DND-41 (cell line): ENCODE measurements around the gene PTGES3.

ENCODE experiments used
- ATAC-seq: fragments of 200-7000 bp; cut with Tn5 transposase; 3 replicates; pipeline ENCODE4 v1.9.1; 2021; ENCODE audit warnings: low read depth; ENCODE audit not compliant: insufficient read depth
- DNase-seq: peaks from one replicate; pipeline ENCODE4 v3.0.0-alpha.2; 2020
- H2AFZ ChIP-seq: 2 replicates; pipeline ENCODE4 v1.6.0; 2012; ENCODE audit warnings: low read depth, low read length
- H3K27ac ChIP-seq: 2 replicates; pipeline ENCODE4 v1.5.1; 2012; ENCODE audit warnings: low read length, inconsistent platforms
- H3K27me3 ChIP-seq: fragments of 200-600 bp; sonication (generic); 2 replicates; pipeline ENCODE4 v1.6.0; 2012; ENCODE audit warnings: low read length, mild to moderate bottlenecking, inconsistent platforms; ENCODE audit not compliant: insufficient read depth, poor library complexity
- H3K36me3 ChIP-seq: 2 replicates; pipeline ENCODE4 v1.5.1; 2012; ENCODE audit warnings: low read length, inconsistent platforms; ENCODE audit not compliant: insufficient read depth
- H3K4me1 ChIP-seq: 2 replicates; pipeline ENCODE4 v1.5.1; 2012; ENCODE audit warnings: mild to moderate bottlenecking, low read length; ENCODE audit not compliant: insufficient read depth
- H3K4me2 ChIP-seq: 2 replicates; pipeline ENCODE4 v1.6.0; 2012; ENCODE audit warnings: mild to moderate bottlenecking, moderate library complexity, low read length, inconsistent platforms; ENCODE audit not compliant: insufficient read depth
- H3K4me3 ChIP-seq, 2 experiments: fragments of 200-600 bp in 1 of 2; shearing (Covaris generic) in 1 of 2; 2 replicates each; pipeline ENCODE4 v1.5.1; 2012 to 2016; ENCODE audit warnings: inconsistent platforms in 2 of 2, low read length in 2 of 2, mild to moderate bottlenecking in 2 of 2, low read depth in 1 of 2, moderate library complexity in 1 of 2
- H3K79me2 ChIP-seq: 2 replicates; pipeline ENCODE4 v1.6.0; 2012; ENCODE audit warnings: low read length, inconsistent platforms; ENCODE audit not compliant: insufficient read depth
- H3K9ac ChIP-seq: 2 replicates; pipeline ENCODE4 v1.6.0; 2012; ENCODE audit warnings: low read depth, mild to moderate bottlenecking, inconsistent platforms, low read length, moderate library complexity
- H3K9me3 ChIP-seq: 2 replicates; pipeline ENCODE4 v1.5.1; 2012; ENCODE audit warnings: low read length, moderate library complexity, mild to moderate bottlenecking, inconsistent platforms; ENCODE audit not compliant: insufficient read depth, severe bottlenecking
- H4K20me1 ChIP-seq: 2 replicates; pipeline ENCODE4 v1.6.0; 2012; ENCODE audit warnings: low read length; ENCODE audit not compliant: insufficient read depth
- EZH2 ChIP-seq: IDR thresholded peaks from 3 replicates; pipeline ENCODE4 v1.6.1; 2012; ENCODE audit warnings: borderline replicate concordance, low read depth, mild to moderate bottlenecking, moderate library complexity, low read length, inconsistent platforms; ENCODE audit not compliant: severe bottlenecking
- TF ChIP-seq, protein P1 (sequence below): IDR thresholded peaks from 2 replicates; pipeline ENCODE4 v1.5.1; 2012; ENCODE audit warnings: borderline replicate concordance, low read length, moderate library complexity, mild to moderate bottlenecking; ENCODE audit not compliant: poor library complexity, severe bottlenecking; ENCODE audit errors: extremely low read depth

PTGES3 gene

DNA sequence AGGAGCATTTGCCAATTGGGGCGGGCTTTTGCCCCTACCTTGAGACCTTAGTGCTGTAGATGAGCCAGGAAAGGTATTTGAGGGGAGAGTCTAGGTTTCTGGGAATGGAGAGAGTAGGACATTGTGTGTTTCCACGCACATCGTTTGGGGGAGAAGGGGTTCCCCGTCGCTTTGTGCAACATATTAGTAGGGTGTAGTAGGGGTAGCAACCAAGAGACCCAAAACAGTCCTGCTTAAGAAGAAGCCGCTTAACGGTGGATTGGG is 694 bp upstream of the PTGES3 start:
- TF ChIP-seq, protein P1, sequence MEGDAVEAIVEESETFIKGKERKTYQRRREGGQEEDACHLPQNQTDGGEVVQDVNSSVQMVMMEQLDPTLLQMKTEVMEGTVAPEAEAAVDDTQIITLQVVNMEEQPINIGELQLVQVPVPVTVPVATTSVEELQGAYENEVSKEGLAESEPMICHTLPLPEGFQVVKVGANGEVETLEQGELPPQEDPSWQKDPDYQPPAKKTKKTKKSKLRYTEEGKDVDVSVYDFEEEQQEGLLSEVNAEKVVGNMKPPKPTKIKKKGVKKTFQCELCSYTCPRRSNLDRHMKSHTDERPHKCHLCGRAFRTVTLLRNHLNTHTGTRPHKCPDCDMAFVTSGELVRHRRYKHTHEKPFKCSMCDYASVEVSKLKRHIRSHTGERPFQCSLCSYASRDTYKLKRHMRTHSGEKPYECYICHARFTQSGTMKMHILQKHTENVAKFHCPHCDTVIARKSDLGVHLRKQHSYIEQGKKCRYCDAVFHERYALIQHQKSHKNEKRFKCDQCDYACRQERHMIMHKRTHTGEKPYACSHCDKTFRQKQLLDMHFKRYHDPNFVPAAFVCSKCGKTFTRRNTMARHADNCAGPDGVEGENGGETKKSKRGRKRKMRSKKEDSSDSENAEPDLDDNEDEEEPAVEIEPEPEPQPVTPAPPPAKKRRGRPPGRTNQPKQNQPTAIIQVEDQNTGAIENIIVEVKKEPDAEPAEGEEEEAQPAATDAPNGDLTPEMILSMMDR: no peak
- no peak for TF ChIP-seq EZH2
- Histone ChIP-seq H3K9ac (peak overlapping the region; percentile 90), H3K36me3 (peaks cover 33% of the 10 kb centered on the region), H3K4me1 (peaks cover 40% of the 10 kb centered on the region), H3K4me2 (peak overlapping the region; percentile 78), H2AFZ (peak overlapping the region; percentile 92), H3K79me2 (peaks cover 51% of the 10 kb centered on the region), H3K9me3 (no peaks in the 10 kb centered on the region), H3K27ac (peak overlapping the region; percentile 97), H3K4me3 (peak overlapping the region; percentile 40 to 63), H3K27me3 (no peaks in the 10 kb centered on the region), H4K20me1 (peaks cover 30% of the 10 kb centered on the region)
- ATAC-seq (no peak), DNase-seq (no peak)

DNA sequence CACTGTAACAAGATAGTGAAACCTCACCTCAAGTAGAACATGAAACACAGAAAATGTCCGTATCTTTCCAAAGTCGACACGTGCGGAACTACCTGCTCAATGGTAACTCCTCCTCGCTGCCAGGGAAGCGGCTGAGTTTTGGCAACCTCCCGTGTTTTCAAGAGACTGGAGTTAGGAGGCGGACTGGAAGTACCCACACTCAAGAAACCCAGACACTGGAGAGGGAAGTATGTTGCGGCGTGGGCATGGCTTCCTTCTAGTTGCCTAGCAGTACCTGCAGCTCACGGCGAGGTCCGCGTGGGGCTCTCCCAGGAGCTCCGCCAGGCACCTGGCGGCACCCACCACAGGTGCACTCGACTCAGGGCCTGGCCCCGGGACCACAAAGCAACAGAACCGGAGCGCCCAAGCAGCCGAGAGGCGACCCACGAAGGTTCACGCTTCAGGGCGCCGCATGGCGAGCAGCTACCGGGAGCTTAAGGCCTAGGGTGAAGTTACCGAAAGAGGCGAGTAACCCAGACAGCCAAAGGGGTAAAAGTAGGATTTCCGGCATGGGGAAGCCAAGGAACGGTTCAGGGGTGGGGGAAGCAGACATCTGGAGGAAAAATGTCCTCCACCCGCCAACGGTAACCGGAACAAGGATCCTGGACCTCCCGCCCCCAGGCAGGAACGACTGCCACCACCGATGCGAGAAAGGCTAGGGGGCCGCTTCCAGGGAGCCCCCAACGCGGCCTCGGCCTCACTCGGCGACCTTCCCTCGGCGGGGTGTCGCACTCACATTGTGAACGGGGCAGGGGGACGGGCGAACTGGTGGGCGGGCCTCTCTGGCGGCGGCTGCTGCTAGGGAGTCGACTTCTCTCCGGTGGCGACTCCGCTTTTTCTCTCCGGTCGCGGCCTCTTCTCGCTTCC is 608 bp downstream of the PTGES3 start:
- H2AFZ ChIP-seq: peak overlapping the region; percentile 41
- peaks cover 63% of the 10 kb centered on the region for H3K79me2 ChIP-seq
- peak overlapping the region; percentile 90 for H3K9ac ChIP-seq
- DNase-seq (peak; percentile 57), ATAC-seq (peak; percentile 45; the same call in 2 of the 3 replicates)
- H3K9me3 ChIP-seq: no peaks in the 10 kb centered on the region
- H3K36me3 ChIP-seq: peaks cover 41% of the 10 kb centered on the region
- peak overlapping the region; percentile 75 for H3K4me2 ChIP-seq
- peaks cover 51% of the 10 kb centered on the region for H3K4me1 ChIP-seq
- H3K27ac ChIP-seq: peak overlapping the region; percentile 92
- H3K27me3 ChIP-seq: no peaks in the 10 kb centered on the region
- H3K4me3 ChIP-seq: peak overlapping the region; percentile 60 to 71
- TF ChIP-seq EZH2: no peak
- TF ChIP-seq, protein P1: no peak
- H4K20me1 ChIP-seq: peaks cover 42% of the 10 kb centered on the region

- H3K4me3 ChIP-seq: peak overlapping the region; percentile 16 to 71; a peak in 3 of 4 replicates
- H3K4me2 ChIP-seq: peak overlapping the region; percentile 75
- TF ChIP-seq, protein P1: no peak
- TF ChIP-seq EZH2: no peak
Observed at GRCh38 chr12:56684745-56685359, 3.2 kb downstream of the PTGES3 start.

More at GRCh38 chr12:56684745-56685359, 3.2 kb downstream of the PTGES3 start:
- Histone ChIP-seq H3K9me3 (no peaks in the 10 kb centered on the region), H3K36me3 (peaks cover 64% of the 10 kb centered on the region), H3K79me2 (peaks cover 89% of the 10 kb centered on the region), H2AFZ (no peak overlapping the region), H4K20me1 (peaks cover 66% of the 10 kb centered on the region), H3K27me3 (no peaks in the 10 kb centered on the region), H3K9ac (peak overlapping the region; percentile 90), H3K27ac (peak overlapping the region; percentile 37; the same call in 1 of the 2 replicates), H3K4me1 (peaks cover 74% of the 10 kb centered on the region)
- DNase-seq (peak; percentile 25), ATAC-seq (no peak)
